NT2/D1 (cell line): ENCODE measurements around the gene FGF1.

ENCODE experiments used
- SUZ12 ChIP-seq: IDR thresholded peaks from 2 replicates; pipeline ENCODE4 v1.6.1; 2011; ENCODE audit not compliant: insufficient read length, insufficient read depth; ENCODE audit errors: extremely low read depth
- YY1 ChIP-seq: IDR thresholded peaks from 2 replicates; pipeline ENCODE4 v1.6.1; 2011; ENCODE audit not compliant: insufficient read length, insufficient read depth

DNA sequence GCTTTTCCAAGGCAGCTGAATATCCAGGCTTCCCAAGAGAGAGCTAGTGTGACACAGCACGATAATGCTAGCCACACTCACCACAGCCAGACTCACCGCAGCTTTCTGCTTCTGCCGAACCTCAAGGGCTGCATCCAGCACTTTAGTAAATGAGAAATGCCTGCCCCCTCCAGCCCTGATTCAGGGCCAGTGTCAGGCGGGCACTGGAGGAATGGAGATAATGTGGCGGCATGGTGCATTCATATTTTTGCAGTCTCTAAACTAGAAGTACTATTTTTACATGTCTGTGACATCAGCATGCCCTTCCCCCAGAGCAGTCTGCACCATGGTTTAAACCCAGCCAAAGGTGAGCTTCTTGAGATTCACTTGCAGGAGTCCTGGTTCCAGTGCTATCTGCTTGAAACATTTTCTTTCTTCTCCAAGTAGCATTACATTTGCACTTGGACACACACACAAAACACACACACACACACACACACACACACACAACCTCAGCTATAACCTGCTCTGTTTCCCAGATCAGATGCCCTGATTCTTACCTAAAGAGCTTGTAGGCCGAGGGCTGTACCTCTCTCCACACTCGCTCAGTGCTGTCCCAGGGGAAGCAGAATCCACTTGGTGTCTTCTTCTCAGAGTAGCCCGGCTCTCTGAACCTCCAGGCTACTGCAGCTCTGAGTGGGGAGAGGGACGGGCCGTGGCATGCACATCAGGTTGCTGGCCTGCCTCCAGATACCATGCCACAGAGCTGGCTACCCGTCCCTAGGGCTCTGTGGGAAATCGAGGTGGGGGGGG lies at the start of gene FGF1:
- TF ChIP-seq YY1 (no peak), SUZ12 (no peak)
